ENCODE data around the gene SUGCT.
"Not testable (repeated sequence)": the region's sequence is repeated elsewhere in the genome, so short reads cannot be mapped to it uniquely, and the experiment has no call there.

SUGCT gene

GRCh38 chr7:40134428-40135316 is at the start of gene SUGCT, which contains the start of gene MPLKIP:
TSS of gene SUGCT (plus strand) at chr7:40135005.
TSS of gene MPLKIP (minus strand) at chr7:40134622. CDS start at chr7:40134567, 55 bp downstream.
- peak; percentile 80 for DNase-seq (ENCODE audit: low read depth)

DNA sequence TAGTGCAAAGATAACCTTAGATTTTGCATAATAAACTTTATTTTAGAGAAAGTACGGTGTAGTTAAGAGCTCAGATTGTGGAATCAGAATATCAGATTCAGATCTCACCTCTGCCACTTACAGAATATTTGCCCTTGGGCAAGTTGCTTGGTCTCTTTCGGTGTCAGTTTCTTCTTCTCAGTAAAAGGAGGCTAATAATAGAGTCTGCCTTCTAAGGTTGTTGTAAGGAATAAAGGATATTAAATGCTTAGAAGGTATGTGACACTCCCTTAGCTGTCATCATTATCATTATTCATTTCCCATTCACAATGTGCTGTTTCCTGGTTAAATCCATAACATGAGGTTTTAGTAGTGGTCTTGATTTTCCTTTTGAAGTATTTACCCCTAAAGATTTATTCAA is 42.6 kb upstream of the SUGCT start:
- no peak for DNase-seq (ENCODE audit: low read depth)

GRCh38 chr7:40093631-40094350 is 41.0 kb upstream of the SUGCT start:
- DNase-seq (ENCODE audit: low read depth), result no peak

- DNase-seq (ENCODE audit: low read depth), result no peak
These were observed 39.6 kb upstream of the SUGCT start for GRCh38 chr7:40095230-40095629.

- no peak for DNase-seq (ENCODE audit: low read depth)
These were observed 39.0 kb upstream of the SUGCT start for GRCh38 chr7:40095695-40096327.

- no peak for DNase-seq (ENCODE audit: low read depth)
These were observed 37.1 kb upstream of the SUGCT start for GRCh38 chr7:40097728-40098127.

GRCh38 chr7:40098810-40099209 is 36.0 kb upstream of the SUGCT start:
- DNase-seq (ENCODE audit: low read depth), result no peak

- no peak for DNase-seq (ENCODE audit: low read depth)
These were observed 35.0 kb upstream of the SUGCT start for GRCh38 chr7:40099837-40100236.

- no peak for DNase-seq (ENCODE audit: low read depth)
These were observed 33.6 kb upstream of the SUGCT start for GRCh38 chr7:40101201-40101600.

- no peak for DNase-seq (ENCODE audit: low read depth)
These were observed 31.9 kb upstream of the SUGCT start for GRCh38 chr7:40102897-40103296.

GRCh38 chr7:40105879-40106473 is 28.8 kb upstream of the SUGCT start:
- DNase-seq (ENCODE audit: low read depth), result no peak

GRCh38 chr7:40115936-40116335 is 18.9 kb upstream of the SUGCT start:
- DNase-seq (ENCODE audit: low read depth), result no peak

- DNase-seq (ENCODE audit: low read depth), result not testable (repeated sequence)
These were observed 17.6 kb upstream of the SUGCT start for GRCh38 chr7:40117199-40117598.

DNA sequence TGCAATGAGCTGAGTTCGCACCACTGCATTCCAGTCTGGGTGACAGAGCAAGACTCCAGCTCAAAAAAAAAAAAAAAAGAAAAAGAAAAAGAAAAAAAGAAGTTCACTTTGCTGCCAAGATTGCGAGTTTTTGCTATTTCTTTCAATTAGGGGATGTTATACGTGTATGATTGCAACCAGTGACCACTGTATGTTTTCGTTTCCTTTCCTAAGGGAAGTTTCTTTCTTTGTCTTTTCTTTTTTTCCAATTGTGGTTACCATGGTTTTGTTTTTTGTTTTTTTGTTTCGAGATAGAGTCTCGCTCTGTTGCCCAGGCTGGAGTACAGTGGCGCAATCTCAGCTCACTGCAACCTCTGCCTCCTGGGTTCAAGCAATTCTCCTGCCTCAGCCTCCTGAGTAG is 16.6 kb upstream of the SUGCT start:
- DNase-seq (ENCODE audit: low read depth), result not testable (repeated sequence)

GRCh38 chr7:40120020-40120419 is 14.8 kb upstream of the SUGCT start:
- no peak for DNase-seq (ENCODE audit: low read depth)

DNA sequence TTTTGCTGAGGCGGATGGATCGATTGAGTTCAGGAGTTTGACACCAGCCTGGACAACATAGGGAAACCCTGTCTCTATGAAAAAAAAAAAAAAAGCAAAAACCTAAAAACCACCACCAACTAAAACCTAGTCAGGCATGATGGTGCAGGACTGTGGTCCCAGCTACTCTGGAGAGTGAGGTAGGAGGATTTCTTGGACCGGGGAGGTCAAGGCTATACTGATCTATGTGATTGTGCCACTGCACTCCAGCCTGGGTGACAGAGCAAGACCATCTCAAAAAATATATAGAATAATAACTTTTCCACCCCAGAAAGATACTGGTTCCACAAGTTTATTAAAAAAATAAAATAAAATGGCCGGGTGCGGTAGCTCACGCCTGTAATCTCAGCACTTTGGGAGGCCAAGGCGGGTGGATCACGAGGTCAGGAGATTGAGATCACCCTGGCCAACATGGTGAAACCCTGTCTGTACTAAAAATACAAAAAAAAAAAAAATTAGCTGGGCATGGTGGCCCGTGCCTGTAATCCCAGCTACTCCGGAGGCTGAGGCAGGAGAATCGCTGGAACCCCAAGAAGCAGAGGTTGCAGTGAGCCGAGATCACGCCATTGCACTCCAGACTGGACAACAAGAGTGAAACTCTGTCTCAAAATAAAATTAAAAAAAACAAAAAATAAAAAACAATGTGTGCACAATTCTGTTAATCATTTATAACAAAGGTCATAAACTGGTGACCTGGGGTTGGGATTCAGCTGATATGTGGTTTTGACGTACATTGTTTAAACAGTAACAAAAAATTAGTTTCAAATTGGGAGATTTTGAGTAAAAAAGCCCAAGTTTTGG is 12.5 kb upstream of the SUGCT start:
- DNase-seq (ENCODE audit: low read depth), result not testable (repeated sequence)

- DNase-seq (ENCODE audit: low read depth), result no peak
These were observed 11.9 kb upstream of the SUGCT start for GRCh38 chr7:40122940-40123254.

DNA sequence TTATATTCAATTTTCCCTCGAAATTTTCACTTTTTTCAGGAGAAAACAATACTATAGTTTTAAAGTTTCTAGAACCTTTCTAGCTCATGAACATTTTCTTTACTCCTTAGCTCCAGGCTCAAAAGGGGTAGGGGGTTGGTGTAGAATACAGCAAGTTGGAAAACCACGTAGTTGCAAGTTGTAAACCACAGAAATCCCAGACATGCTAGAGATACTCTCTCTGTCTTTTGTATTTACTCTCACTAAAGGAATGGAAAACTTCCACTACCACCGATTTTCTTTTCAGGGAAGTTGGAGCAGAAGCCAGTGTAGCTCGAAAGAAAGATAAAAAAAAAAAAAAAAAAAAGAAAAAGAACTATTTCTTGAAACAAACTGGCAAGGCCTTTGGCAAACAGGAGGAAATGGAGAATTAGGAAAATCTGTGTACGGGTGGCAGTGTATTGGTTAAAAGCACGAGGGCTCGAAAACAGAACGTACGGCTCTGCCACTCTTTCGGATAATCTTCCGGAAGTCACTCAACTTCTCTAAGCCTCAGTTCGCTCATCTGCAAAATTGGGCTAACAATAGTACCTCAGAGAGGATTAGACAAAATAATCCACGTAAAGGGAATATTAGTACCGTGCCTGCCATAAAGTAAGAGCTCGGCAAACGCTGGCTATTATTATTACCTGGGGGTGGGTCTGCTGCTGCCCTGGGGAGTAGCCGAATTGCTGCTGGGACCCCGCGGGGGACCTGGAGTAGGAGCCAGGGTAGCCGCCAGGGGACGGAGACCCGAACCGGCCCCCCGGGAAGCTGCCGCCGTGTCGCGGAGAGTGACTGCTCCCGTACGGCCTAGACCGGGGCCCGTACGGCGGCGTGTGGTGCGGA is 1.0 kb upstream of the SUGCT start:
- DNase-seq (ENCODE audit: low read depth), result no peak

GRCh38 chr7:40135317-40135610 is 459 bp downstream of the SUGCT start:
- DNase-seq (ENCODE audit: low read depth), result no peak

DNA sequence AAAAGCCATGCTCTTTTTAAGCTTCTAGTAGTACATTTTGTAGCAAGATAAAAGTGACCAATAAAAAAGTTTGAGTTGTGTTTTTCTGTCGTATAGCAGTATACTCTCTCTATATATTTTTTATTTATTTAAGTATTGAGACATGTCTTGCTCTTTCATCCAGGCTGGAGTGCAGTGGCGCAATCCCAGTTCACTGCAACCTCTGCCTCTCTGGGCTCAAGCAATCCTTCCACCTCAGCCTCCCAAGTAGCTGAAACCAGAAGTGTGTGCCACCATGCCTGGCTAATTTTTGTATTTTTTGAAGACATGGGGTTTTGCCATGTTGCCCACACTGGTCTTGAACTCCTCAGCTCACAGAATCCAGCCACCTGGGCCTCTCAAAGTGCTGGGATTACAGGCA is 2.8 kb downstream of the SUGCT start:
- no peak for DNase-seq (ENCODE audit: low read depth)

GRCh38 chr7:40138973-40139372 is 4.2 kb downstream of the SUGCT start:
- DNase-seq (ENCODE audit: low read depth), result no peak
